GM19193 (cell line): ENCODE results near the gene DDN.

ENCODE experiments used
- POLR2A ChIP-seq: IDR thresholded peaks from 4 replicates; pipeline ENCODE4 v1.6.1; 2011; ENCODE audit not compliant: insufficient read depth, insufficient read length; ENCODE audit errors: extremely low read depth

The DDN gene

DNA sequence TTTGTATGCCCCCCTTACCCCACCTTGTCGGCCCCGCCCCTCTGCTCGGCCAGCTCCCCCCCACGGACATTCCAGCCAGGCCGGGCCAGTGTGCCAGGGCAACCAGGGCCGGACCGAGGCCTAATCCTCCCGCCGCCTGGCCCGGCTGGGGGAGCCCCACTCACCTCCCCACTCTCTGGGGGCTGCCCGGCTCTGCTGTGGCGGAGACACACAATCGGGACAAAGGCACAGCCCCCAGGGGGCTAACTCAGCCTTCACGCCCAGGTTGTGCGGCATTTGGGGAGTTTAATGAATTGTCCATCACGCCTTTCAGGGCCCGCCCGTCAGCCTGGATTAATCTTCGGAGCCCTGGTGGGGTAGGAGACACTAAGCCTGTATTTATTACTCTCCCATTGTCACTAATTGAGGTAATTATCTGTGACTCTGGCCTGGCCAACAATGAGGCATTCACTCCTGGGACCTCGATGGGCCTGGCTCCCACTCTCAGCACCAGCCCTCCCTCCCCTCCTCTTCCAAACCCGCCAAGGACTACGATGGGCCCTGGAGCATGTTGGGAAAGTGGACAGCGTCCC is 12.4 kb downstream of the DDN start:
- no peak for TF ChIP-seq POLR2A

DNA sequence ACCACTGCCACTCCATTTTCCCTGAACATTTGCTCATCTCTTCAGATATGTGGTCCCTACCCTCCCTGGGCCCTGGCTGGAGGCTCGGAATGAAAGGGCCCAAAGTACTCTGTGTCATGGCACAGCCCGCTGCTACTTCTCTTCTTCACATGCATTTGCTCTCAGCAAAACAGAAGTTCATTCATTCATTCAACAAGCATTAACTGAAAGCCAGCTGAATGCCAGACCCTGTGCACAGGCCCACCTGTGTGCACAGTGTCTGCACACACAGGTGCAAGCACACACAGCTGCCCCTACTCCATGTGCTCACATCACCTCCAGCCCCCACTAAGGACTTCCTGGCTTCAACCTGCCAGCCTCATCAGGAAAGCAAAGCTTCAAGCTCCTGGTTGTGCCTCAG is 13.3 kb downstream of the DDN start:
- TF ChIP-seq POLR2A: no peak

DNA sequence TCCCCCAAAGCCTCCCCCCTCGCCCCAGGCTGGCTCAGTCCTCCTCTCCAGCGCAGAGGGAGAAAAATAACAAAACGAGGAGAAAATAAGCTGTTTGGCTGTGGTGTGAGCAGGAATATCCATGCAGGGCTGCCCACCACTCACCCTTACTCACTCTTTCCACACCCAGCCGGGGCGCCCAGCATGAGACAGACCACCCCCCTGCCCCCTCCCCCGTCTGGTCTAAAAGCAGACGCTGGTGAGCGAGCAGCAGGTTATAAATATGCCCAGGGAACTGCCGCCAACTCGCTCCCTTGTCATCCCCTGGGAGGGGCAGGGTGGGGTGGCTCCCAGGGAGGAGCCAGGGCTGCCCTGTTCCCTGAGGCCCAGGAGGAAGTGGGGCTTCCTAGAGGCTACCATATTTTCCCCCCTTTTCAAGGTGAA is 13.7 kb downstream of the DDN start:
- no peak for TF ChIP-seq POLR2A

DNA sequence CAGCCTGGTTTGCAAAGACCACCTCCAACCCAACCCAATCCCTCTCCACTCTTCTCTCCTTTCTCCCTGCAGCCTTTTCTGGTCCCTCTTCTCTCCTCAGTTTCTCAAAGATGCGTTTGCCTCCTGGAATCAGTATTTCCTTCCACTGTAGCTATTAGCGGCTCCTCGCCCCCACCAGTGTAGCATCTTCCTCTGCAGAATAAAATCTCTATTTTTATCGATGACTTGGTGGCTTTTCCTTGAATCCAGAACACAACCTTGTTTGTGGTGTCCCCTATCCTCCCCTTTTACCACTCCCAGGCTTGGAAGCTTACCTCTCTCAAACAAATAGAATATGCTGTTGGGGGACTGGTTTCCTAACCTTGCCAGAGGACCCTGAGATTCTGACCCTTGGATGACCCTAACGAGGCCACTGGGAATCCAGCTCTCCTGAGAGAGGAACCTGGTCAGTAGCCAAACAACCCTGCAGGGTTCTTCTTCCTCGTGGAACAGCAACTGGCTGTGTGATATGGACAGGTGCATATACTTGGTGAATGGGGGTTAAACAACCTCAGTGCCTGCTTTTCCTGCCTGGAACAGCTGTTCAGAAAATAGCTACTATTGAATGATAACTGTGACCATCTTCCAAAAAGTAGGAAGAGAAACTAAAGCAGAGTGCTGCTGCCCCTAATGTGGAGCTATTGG is 16.6 kb downstream of the DDN start:
- TF ChIP-seq POLR2A: no peak

DNA sequence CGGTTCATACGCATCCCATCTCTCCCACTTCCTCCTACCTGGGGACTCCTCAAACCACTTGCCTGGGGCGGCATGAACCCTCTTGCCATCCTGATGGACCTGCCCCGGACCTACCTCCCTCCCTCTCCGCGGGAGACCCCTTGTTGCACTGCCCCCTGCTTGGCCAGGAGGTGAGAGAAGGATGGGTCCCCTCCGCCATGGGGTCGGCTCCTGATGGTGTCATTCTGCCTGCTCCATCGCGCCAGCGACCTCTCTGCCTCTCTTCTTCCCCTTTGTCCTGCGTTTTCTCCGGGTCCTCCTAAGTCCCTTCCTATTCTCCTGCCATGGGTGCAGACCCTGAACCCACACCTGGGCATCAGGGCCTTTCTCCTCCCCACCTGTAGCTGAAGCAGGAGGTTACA is 17.4 kb downstream of the DDN start:
- TF ChIP-seq POLR2A: no peak

DNA sequence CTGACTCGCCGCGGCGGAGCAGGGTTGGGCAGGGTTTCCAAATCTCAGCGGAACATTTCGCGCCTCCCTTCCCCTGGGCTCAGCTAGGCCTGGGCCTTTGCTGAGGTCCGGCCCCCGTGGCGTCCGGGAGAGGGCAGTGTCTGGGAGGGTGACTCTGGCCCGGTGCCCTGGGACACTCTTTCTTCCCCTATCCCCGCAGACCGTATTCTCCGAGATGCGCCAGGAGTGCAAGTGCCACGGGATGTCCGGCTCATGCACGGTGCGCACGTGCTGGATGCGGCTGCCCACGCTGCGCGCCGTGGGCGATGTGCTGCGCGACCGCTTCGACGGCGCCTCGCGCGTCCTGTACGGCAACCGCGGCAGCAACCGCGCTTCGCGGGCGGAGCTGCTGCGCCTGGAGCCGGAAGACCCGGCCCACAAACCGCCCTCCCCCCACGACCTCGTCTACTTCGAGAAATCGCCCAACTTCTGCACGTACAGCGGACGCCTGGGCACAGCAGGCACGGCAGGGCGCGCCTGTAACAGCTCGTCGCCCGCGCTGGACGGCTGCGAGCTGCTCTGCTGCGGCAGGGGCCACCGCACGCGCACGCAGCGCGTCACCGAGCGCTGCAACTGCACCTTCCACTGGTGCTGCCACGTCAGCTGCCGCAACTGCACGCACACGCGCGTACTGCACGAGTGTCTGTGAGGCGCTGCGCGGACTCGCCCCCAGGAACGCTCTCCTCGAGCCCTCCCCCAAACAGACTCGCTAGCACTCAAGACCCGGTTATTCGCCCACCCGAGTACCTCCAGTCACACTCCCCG is 18.0 kb downstream of the DDN start:
- TF ChIP-seq POLR2A: no peak

DNA sequence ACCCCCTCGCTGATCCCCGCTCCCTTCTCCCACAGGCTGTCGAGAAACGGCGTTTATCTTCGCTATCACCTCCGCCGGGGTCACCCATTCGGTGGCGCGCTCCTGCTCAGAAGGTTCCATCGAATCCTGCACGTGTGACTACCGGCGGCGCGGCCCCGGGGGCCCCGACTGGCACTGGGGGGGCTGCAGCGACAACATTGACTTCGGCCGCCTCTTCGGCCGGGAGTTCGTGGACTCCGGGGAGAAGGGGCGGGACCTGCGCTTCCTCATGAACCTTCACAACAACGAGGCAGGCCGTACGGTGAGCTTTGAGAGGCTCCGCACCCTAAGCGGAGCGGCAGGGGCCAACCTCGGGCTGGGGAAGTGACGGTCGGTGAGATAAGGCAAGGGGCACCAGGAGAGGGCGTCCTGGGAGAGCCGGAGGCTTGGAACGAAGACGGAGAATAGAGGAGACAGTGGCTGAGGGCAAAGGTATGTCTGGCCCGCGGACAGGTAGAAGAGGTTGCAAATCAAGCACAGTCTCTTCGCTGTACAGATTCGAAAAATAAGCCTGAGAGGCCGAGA is 18.7 kb downstream of the DDN start:
- no peak for TF ChIP-seq POLR2A

DNA sequence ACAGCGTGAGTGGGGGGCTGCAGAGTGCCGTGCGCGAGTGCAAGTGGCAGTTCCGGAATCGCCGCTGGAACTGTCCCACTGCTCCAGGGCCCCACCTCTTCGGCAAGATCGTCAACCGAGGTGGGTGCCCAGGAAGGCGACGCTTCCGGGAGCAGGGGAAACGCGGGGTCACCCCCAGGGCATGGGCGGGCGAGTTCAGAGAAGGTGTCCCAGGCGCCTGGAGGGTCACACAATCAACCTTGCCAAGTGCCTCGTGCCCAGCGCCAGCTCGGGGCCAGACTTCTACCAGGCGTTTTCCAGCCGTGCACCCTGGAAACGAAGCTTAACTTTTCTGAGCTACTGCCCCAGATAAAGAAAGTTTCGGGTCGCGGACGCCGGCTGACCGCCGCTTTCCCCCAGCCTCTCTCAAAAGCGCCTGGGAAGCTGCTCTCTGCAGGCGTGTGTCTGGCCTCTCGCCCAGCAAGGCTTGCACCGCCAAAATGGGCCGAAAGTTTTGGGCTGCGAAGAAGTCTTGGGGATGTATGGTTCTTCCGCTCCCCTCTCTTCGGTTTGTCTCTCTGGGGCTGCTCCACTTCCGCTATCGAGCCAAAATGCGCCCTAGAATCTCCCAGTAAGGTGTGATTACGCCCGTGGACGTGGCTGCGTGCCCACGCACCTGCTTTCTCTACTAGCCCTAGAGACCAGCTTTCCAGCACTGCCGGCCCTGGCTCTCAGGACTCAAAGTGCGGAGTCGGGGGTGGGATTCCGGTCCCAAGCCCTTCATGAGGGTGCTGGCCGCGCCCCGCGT is 19.4 kb downstream of the DDN start:
- TF ChIP-seq POLR2A: no peak

DNA sequence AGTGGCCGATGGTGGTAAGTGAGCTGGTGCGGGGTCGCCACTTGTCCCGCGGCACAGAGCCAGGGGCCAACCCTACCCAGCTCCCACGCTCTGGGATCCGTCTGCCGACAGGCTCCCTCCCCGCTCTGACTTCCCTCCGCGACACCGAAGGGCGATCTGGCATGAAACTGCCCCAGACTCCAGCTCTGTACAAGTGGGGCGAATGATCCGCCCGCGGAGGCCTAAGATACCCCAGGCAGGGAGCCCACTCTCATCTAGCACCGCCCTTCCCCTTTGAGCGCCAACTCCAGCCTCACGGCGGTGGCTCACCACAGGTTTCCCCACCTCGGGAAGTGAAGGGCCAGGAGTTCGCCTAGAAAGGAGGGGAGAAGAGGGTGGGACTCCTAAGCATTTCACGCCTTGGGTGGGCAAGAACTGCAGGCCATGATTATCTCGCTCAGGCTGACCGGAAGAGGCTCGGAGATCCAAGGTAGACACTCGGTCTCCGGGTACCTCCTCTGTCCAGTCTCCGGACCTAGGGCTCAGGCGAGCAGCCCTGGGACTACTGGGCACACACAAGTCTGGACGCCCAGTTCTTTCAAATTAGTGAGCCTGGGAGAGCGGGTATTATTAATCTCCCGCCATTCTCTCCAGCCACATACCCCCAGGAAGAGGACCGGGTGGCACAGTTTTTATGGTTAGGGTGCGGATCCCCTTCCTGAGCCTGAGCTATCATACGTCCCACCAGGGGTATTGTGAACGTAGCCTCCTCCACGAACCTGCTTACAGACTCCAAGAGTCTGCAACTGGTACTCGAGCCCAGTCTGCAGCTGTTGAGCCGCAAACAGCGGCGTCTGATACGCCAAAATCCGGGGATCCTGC is 20.2 kb downstream of the DDN start:
- no peak for TF ChIP-seq POLR2A

DNA sequence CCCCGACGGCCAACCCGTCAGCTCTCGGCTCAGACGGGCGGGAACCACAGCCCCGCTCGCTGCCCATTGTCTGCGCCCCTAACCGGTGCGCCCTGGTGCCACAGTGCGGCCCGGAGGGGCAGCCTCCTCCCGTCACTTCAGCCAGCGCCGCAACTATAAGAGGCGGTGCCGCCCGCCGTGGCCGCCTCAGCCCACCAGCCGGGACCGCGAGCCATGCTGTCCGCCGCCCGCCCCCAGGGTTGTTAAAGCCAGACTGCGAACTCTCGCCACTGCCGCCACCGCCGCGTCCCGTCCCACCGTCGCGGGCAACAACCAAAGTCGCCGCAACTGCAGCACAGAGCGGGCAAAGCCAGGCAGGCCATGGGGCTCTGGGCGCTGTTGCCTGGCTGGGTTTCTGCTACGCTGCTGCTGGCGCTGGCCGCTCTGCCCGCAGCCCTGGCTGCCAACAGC is 20.9 kb downstream of the DDN start, which contains the start of gene WNT1:
TSS of gene WNT1 (plus strand) at position 32 of the 450 bp plus-strand sequence. CDS start at position 361, 329 bp downstream.
- no peak for TF ChIP-seq POLR2A

DNA sequence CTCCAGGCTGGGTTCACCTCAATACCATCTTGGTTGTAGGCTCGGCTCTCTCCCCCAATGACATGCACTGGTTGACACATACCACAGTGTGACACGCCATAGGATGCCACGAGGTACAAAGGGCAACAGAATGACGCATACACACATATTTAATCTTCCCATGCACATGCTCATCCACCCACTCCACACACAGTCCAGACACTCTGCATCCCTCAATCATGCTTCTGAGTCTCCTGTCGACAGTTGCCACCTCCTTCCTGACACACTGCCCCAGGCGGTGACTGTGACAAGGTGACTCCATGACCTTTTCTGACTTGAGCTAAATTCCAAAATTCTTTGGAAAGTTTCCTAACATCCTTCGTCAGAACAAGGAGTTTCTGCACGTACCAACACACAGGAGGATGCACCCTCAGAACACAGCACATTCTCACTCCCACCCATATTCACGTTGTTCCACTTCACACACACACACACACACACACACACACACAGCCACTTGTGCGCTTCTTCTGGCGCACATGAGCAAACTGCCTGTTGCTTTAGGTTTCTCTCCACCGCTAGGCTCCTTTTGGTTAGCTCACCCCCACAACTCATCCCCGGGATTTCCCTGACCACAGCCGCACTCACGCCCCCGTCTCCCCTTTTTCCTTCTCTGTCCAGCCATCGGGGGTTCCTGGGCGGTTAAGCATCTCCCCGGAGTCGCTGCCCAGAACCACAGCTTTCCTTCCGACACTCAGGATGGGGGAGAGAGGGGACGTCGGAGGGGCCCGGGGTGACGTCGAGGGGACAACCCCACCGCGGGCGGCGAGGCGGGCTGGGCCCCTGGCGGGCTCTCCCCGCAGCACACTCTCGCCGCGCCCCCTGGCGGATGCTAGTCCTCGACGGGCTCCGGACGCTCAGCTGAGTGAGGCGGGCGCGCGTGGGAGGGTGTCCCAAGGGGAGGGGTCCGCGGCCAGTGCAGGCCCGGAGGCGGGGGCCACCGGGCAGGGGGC is 21.6 kb downstream of the DDN start:
- no peak for TF ChIP-seq POLR2A

DNA sequence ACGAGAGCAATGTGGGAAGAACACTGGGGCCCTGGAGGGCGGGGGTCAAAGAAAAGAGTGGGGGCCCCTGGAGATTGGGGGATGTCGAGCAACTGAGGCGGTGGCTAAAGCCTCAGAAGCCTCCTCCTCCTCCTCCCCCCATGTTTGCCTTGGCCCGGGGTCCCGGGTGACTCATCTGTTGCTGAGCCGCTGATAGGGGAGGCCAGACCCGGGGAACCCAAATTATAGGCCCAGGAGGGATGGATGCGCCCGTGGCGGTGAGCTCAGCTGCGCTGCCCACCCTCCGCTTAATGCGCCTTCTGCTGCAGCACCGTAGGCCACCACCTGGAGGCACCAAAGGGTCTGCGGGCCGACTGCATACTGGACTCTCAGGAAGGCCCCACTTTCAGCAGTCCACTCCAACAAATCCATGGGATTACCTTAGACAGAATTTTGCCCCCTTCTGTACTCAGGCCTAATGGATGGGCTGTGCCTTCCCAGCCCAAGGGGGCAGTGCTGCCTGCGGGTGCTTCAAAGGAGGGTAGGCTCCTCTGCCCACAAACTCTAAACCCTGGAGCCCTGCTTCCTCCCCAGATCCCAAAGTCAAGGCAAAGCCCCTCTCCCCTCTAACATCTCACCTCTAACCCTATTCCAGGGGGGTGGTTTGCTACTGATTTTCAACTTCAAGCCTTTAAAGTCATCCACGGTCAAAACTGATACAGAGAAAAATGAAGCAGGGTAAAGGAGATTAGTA is 25.1 kb downstream of the DDN start:
- TF ChIP-seq POLR2A: no peak
